KBM-7 (cell line): Measurements from ENCODE around the gene XPC.
"Not testable (repeated sequence)": the region's sequence is repeated elsewhere in the genome, so short reads cannot be mapped to it uniquely, and the experiment has no call there.

Experiments used
- DNase-seq: peaks from one replicate; pipeline ENCODE4 v3.0.0-alpha.2; 2015
- in situ Hi-C: fragments of 300-500 bp; cut with MboI; formaldehyde crosslinking; loops from 2 replicates; pipeline ENCODE4 v1.14.3; 2020; ENCODE audit warnings: low sequenced_read_pairs, low pct_unique_long_range_greater_than_20kb, mixed read lengths

The XPC gene

DNA sequence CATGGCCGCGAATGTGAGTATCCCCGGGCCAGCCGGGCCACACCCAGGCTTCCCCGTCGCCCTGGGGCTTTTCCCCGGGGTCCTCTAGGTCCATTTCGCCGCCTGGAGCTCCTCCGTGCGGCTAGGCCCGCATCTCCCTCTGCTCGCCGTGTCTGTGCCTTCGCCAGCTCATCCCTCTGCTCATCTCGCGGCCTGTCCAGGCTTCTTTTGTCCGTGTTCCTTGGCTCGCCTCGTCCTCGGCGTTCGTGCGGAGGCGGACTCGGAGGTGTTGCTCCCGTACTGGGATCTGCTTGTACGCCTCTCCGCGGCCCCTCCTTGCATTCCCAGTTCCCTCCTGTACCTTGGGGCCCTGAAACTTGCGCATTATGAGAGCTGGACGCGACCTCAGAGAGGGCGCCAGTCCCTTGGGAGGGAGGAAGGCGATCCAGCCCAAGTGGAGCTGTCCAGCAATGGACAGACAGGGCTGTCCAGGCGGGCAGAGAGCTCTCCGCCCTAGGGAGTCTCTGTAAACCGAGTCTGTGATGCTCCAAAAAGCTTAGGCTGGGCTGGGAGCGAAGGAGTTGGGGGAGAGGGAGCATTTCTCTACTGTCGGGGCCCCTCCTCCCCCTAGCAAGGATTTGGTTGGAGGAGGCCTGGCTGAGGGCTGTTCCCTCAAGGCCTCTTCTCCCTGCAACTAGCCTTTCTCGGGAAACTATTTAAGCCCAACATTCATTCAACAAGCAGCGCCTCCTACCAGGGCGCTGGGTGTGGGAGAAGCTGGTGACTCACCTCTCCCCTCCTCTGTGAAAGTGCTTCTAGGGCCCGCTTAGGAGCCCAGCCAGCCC, 53.0 kb downstream of the XPC start:
- in situ Hi-C loops: no loop called here
- DNase-seq: peak; percentile 75

GRCh38 chr3:14124615-14125192, 53.7 kb downstream of the XPC start, which contains the start of the genes CHCHD4 and TMEM43:
Gene CHCHD4, minus strand, starts transcription at chr3:14124870. Its CDS starts 194 bp downstream, at chr3:14124676.
Gene TMEM43, plus strand, starts transcription at chr3:14125052. Its CDS starts 142 bp downstream, at chr3:14125194.
- in situ Hi-C loops: no loop called here
- peak; percentile 97 for DNase-seq

GRCh38 chr3:14124223-14124614, 54.2 kb downstream of the XPC start:
- in situ Hi-C loops: no loop called here
- peak; percentile 82 for DNase-seq

- DNase-seq: no peak
- in situ Hi-C loops: no loop called here
These were observed 54.8 kb downstream of the XPC start for GRCh38 chr3:14123308-14124222.

DNA sequence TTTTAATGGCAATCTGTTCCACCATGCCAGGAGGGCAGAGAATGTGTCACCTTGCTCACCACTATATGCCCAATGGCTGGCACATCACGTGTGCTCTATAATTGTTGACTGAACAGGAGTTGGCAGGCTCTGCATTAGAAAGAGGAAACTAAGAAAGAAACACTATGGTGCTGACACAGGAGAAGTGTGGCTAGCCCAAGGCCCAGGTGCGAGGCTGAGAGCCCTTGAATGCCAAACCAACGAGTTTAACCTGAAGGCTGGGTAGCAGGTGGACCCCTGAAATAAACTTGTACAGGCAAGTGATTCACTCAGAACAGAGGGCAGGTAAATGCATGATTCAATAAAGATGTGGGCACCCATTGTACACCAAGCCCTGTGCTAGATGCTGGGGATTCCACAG, 56.1 kb downstream of the XPC start:
- in situ Hi-C loops: no loop called here
- DNase-seq: no peak

GRCh38 chr3:14121859-14122258, 56.5 kb downstream of the XPC start:
- no peak for DNase-seq
- in situ Hi-C loops: no loop called here

DNA sequence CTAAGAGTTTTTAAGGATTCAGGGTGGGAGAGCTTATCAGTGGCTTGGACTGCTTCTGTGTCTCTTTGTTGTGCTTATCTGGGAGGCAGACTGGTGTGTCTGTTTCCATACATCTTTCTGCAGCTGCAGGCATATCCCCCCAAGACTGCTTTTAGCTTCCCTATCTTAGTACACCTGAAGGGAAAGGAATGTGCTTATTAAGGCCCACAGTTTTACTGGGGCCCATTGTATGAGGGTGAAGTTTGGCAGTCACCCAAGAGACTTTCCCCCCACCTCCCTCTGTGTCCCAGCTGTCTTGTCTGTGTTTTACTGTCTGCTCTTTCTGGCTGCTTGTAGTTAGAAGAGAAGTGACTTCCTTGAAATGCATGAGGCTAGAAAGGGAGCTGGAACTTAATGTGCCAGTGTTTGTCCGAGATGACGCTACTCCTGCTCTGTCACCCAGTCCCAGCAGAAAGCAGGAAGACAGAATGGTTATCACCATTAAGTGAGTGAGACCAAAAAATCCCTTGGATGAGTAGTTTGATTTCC, 57.4 kb downstream of the XPC start:
- in situ Hi-C loops, DNase-seq: not testable (repeated sequence)

DNA sequence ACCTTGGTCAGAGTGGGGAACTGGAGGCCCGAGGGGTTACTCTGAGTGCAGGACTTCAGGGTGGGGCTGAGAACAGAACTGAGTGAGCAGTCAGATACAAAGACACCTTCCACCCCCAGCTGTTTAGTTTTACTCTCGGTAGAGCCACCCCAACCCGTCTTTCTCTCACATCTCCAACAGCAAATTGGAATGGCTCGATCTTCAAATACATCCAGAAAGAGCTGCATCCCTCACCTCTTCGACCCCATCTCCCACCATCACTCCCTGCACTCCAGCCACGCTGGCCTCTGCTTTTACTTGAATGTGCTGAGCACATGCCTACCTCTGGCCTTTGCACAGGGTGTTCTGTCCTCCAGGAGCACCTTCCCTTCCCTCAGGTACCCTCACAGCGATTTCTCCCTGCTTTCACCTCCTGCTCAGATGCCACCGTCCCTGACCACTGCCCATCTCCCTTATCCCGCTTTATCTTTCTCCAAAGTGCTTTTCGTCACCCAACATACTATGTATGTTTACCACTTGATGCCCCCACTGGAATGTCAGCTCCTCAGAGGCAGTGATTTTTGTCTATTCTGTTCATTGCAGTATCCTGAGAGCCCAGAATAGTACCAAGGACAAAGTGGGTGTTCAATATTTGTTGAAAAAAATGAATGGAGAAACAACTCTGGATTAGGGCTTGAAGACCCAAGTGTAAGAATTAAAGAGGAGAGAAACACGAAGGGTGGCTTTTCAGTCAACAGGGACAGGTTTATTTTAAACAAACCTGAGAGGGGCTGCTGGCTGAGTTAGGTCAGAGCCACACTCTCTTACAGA, 58.1 kb downstream of the XPC start:
- in situ Hi-C loops: no loop called here
- DNase-seq: no peak

GRCh38 chr3:14119651-14120050, 58.8 kb downstream of the XPC start:
- no peak for DNase-seq
- in situ Hi-C loops: no loop called here

DNA sequence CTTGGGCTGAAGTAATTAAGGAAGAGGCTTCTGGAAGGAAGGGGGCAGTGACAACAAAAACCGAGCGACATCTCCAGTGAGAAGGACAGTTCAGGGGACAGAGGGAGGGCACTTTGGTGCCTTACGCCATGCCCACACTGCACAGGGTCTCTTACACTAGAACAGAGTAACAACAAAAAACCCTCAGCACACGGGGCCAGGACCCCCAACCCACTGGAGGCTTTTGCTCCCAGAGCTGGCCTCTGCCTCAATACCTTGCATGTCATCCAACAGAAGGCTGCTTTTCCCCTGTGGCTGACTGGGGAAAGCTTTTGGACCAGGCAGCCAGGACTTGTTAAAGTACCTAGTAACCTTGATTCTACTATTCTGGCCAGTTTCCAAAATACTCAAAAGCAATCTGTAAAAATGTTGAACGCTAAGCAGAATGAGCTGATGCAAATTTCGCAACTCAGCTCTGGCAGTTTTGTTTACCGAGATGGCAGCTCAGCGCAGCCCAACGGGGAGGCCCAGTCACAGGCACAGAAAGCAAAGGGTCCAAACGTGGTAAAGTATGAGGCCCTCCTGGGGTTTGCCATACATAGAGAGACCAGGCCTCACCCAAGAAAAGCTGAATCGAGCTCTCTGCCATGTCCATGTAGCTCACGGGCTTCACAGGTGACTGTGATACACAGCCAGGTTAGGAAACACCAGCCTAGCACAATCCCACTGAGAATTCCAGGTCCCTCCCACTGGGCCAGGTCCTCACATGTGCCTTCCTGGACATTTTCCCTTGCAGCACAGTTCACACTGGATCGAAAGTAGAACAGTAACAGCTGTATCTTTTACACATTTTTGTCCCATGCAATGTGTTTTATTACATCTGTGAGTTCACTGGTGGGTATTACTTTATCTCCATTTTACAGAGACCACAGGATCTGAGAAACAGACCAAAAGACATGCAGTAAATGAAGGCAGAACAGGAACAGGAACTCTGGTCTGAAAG, 59.7 kb downstream of the XPC start:
- DNase-seq: no peak
- in situ Hi-C loops: no loop called here

- no peak for DNase-seq
- in situ Hi-C loops: no loop called here
These were observed 60.7 kb downstream of the XPC start for GRCh38 chr3:14117468-14118399.

GRCh38 chr3:14113965-14114635, 64.3 kb downstream of the XPC start:
- DNase-seq: peak; percentile 19
- in situ Hi-C loops: no loop called here

DNA sequence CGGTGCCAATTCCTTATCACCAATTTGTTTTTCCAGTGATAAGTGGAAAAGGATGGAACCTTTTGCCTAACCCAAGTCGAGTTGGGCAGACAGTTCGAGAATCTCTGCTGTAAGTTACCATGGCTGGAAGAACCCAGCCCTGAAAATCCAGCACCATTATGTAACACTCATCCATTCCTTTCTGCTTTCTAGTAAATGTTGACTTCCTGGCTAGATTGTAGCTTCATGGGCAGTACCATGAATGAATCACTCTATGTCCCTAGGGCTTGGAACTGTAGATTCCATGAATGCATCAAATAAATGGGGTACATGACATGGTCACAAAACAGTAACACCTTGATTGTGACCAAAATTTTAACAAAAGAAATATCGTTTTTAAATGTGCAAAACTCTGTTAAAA, 67.7 kb downstream of the XPC start:
- no peak for DNase-seq
- in situ Hi-C loops: no loop called here

DNA sequence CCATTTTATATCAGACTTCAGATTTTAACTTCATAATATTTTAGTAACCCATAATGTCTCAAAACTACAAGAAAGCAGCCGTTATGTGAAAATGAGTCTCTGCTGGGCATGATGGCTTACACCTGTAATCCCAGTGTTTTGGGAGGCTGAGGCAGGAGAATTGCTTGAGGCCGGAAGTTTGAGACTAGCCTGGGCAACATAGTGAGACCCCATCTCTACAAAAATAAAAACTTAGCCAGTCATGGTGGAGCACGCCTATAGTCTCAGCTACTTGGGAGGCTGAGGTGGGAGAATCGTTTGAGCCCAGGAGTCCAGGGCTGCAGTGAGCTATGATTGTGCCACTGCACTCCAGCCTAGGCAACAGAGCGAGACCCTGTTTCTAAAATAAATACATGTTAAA, 68.6 kb downstream of the XPC start:
- DNase-seq, in situ Hi-C loops: not testable (repeated sequence)

- in situ Hi-C loops: no loop called here
- no peak for DNase-seq
These were observed 80.6 kb downstream of the XPC start for GRCh38 chr3:14097616-14098391.
